Lung (tissue), 12 donors: ENCODE results near the gene TAOK2. TPM values are rescaled to one million over a fixed set of nuclear protein-coding genes. Genes with fewer than 3 reads are reported as not detected.

Experiments
- ATAC-seq: fragments of 200-7000 bp; cut with Tn5 transposase; one replicate; pipeline ENCODE4 v1.9.1; 2020; ENCODE audit warnings: moderate number of reproducible peaks; ENCODE audit not compliant: insufficient read depth, low FRiP score
- DNase-seq, 3 donors: peaks; one replicate each; pipeline ENCODE4 v3.0.0-alpha.2; 2013 to 2017
- H3K27ac ChIP-seq, 2 donors: one replicate each; pipeline ENCODE4 v1.5.1; 2013; ENCODE audit warnings: mild to moderate bottlenecking in 2 of 2, moderate library complexity in 2 of 2, control low read depth in 1 of 2, inconsistent platforms in 1 of 2, low read depth in 1 of 2, low read length in 1 of 2
- H3K27me3 ChIP-seq, 3 donors: one replicate each; pipeline ENCODE4 v1.5.1; 2013; ENCODE audit warnings: low read length in 2 of 3; ENCODE audit not compliant: control insufficient read depth in 3 of 3, insufficient read depth in 3 of 3
- H3K36me3 ChIP-seq, 4 donors: one replicate each; pipeline ENCODE4 v1.5.1; 2013; ENCODE audit warnings: low read length in 4 of 4, mild to moderate bottlenecking in 1 of 4, moderate library complexity in 1 of 4; ENCODE audit not compliant: control insufficient read depth in 4 of 4, insufficient read depth in 4 of 4
- H3K4me1 ChIP-seq, 5 donors: one replicate each; pipeline ENCODE4 v1.5.1; 2013; ENCODE audit warnings: low read length in 5 of 5, mild to moderate bottlenecking in 2 of 5, moderate library complexity in 1 of 5; ENCODE audit not compliant: control insufficient read depth in 5 of 5, insufficient read depth in 5 of 5
- H3K4me3 ChIP-seq: one replicate; pipeline ENCODE4 v1.5.1; 2013; ENCODE audit warnings: mild to moderate bottlenecking, control low read depth, moderate library complexity
- H3K9ac ChIP-seq, 2 donors: one replicate each; pipeline ENCODE4 v1.5.1; 2013; ENCODE audit warnings: low read length in 2 of 2, control low read depth in 1 of 2; ENCODE audit not compliant: insufficient read depth in 1 of 2
- H3K9me3 ChIP-seq, 4 donors: one replicate each; pipeline ENCODE4 v1.5.1; 2013; ENCODE audit warnings: low read length in 3 of 4, mild to moderate bottlenecking in 1 of 4, moderate library complexity in 1 of 4; ENCODE audit not compliant: control insufficient read depth in 4 of 4, insufficient read depth in 3 of 4
- CTCF ChIP-seq: IDR thresholded peaks from 2 replicates; pipeline ENCODE4 v1.5.1; 2012; ENCODE audit warnings: mild to moderate bottlenecking; ENCODE audit errors: control extremely low read depth, extremely low read depth
- WGBS, 2 donors: extraction: QIAGEN DNeasy Blood & Tissue Kit; methylation state at CpG; one replicate each; pipeline ENCODE4 v1.1.7; 2013; 5-methylcytosine and 5-hydroxymethylcytosine counted together
- polyA plus RNA-seq, 2 donors: library from polyadenylated mRNA; stranded (reverse); fragments of 200-250 nt; gene quantifications; one replicate each; pipeline ENCODE4 v1.2.1, GENCODE V29; 2013
- total RNA-seq, 2 donors: library from RNA; depleted of rRNA in 1 of 2; stranded (reverse); fragments of >200 nt in 1 of 2; gene quantifications; one replicate each; pipeline ENCODE4 v1.2.1, GENCODE V29; 2014 to 2021
- donor health status: control.
- donor health status: control.
- donor health status: Bipolar disorder and iron deficiency.
- donor health status: healthy.
- donor health status: DM: yes; HTN: yes; CAD: no.

The TAOK2 gene
- total and polyA plus RNA-seq, 4 donors = 33.8 to 71.8 (median 55.4) TPM

GRCh38 chr16:30006659-30007377, 33.1 kb downstream of the TAOK2 start:
- WGBS, 2 donors = 89% methylated on average over 33 to 34 of the region's 34 CpGs
- no peak for DNase-seq

GRCh38 chr16:30007378-30007895, 33.8 kb downstream of the TAOK2 start:
- WGBS, 2 donors = 71 to 84% methylated on average over 11 of the region's 11 CpGs
- Histone ChIP-seq H3K4me3 (no peak overlapping the region), H3K4me1 (peaks cover 0 to 7% (median 0%) of the 10 kb centered on the region in 5 donors), H3K27ac (no peak overlapping the region), H3K36me3 (peaks cover 0 to 8% (median 1%) of the 10 kb centered on the region in 4 donors), H3K9ac (no peak overlapping the region), H3K27me3 (peaks cover 4 to 30% (median 8%) of the 10 kb centered on the region in 3 donors), H3K9me3 (peaks cover 0 to 3% (median 0%) of the 10 kb centered on the region in 4 donors)
- TF ChIP-seq CTCF = no peak
- DNase-seq (no peak), ATAC-seq (no peak)

More at GRCh38 chr16:30006659-30007377, 33.1 kb downstream of the TAOK2 start:
- no peak for ATAC-seq
- H3K27me3 ChIP-seq = peaks cover 3 to 23% (median 4%) of the 10 kb centered on the region in 3 donors
- H3K4me1 ChIP-seq = peaks cover 0 to 7% (median 0%) of the 10 kb centered on the region in 5 donors
- TF ChIP-seq CTCF = no peak
- H3K36me3 ChIP-seq = peaks cover 0 to 12% (median 1%) of the 10 kb centered on the region in 4 donors
- no peak overlapping the region for H3K27ac ChIP-seq
- no peak overlapping the region for H3K4me3 ChIP-seq
- H3K9ac ChIP-seq = no peak overlapping the region
- peaks cover 0 to 3% (median 0%) of the 10 kb centered on the region in 4 donors for H3K9me3 ChIP-seq

- no peak overlapping the region for H3K4me3 ChIP-seq
- no peak for TF ChIP-seq CTCF
- no peak overlapping the region for H3K9ac ChIP-seq
- peaks cover 0 to 2% (median 0%) of the 10 kb centered on the region in 4 donors for H3K36me3 ChIP-seq
- ATAC-seq (no peak), DNase-seq (no peak)
- peaks cover 4 to 31% (median 8%) of the 10 kb centered on the region in 3 donors for H3K27me3 ChIP-seq
- 43 to 51% methylated on average over 26 of the region's 26 CpGs for WGBS, 2 donors
- H3K4me1 ChIP-seq = peaks cover 0 to 7% (median 0%) of the 10 kb centered on the region in 5 donors
- peaks cover 0 to 3% (median 0%) of the 10 kb centered on the region in 4 donors for H3K9me3 ChIP-seq
- no peak overlapping the region for H3K27ac ChIP-seq
Measured at GRCh38 chr16:30009085-30009862, 35.6 kb downstream of the TAOK2 start.
